ENCODE results near the gene ALPG.

- TF ChIP-seq CTCF (IDR thresholded peaks at IDR 0.05) = peak in 1 of 6 experiments; percentile 10
- no peak for TF ChIP-seq POLR2A (IDR thresholded peaks at IDR 0.05)
Measured at GRCh38 chr2:232367591-232368233, 38.9 kb upstream of the ALPG start.
